AG04449 (cell line): ENCODE results near the gene NRIP1.

ENCODE experiments used
- CTCF ChIA-PET: fragments of 350-600 bp; formaldehyde crosslinking; extraction: SDS; loops from one replicate; lab custom pipeline; 2021; ENCODE audit warnings: antibody characterized with exemption; lab: Yijun Ruan, JAX
- POLR2A ChIA-PET: fragments of 400-600, 350-600 bp; formaldehyde crosslinking; extraction: SDS; loops from one replicate; lab custom pipeline; 2020; ENCODE audit warnings: antibody characterized with exemption, inconsistent platforms; lab: Yijun Ruan, JAX
- DNase-seq: peaks from one replicate; pipeline ENCODE4 v3.0.0-alpha.2; 2010; ENCODE audit warnings: low read depth, low spot score
- H3K4me3 ChIP-seq: 2 replicates; pipeline ENCODE4 v1.5.1; 2011; ENCODE audit warnings: low read depth, mild to moderate bottlenecking, control low read depth, low read length
- CTCF ChIP-seq: IDR thresholded peaks from one replicate; pipeline ENCODE4 v1.5.1; 2011; ENCODE audit warnings: mild to moderate bottlenecking, moderate library complexity, low read length, control low read depth, inconsistent platforms; ENCODE audit not compliant: insufficient read depth; ENCODE audit errors: missing control alignments

The NRIP1 gene

GRCh38 chr21:15004721-15005370 is 60.0 kb downstream of the NRIP1 start:
- ChIA-PET CTCF (interaction anchor here (3.3 kb wide), 1 partner anchor 140 kb away, joined by 11 read pairs; no protein-coding TSS in a partner anchor), POLR2A (interaction anchor here (0.9 kb wide), 1 partner anchor 60 kb away, joined by 4 read pairs; no protein-coding TSS in a partner anchor)
- H3K4me3 ChIP-seq: no peak overlapping the region
- no peak for DNase-seq
- no peak for TF ChIP-seq CTCF

GRCh38 chr21:15003463-15004135 is 61.2 kb downstream of the NRIP1 start:
- ChIA-PET POLR2A (no interaction called here), CTCF (interaction anchor here (0.8 kb wide), 2 partner anchors 9 to 26 kb away, joined by 3 read pairs; no protein-coding TSS in a partner anchor)
- no peak for TF ChIP-seq CTCF
- H3K4me3 ChIP-seq: no peak overlapping the region
- no peak for DNase-seq

- H3K4me3 ChIP-seq: no peak overlapping the region
- TF ChIP-seq CTCF: no peak
- ChIA-PET POLR2A (interaction anchor here (0.6 kb wide), 1 partner anchor 480 kb away, joined by 3 read pairs; no protein-coding TSS in a partner anchor), CTCF (no interaction called here)
- DNase-seq: no peak
Measured at GRCh38 chr21:15001857-15002606, 62.8 kb downstream of the NRIP1 start.

GRCh38 chr21:15001113-15001512 is 63.7 kb downstream of the NRIP1 start:
- DNase-seq: no peak
- TF ChIP-seq CTCF: no peak
- POLR2A ChIA-PET: interaction anchor here (0.6 kb wide), 1 partner anchor 481 kb away, joined by 3 read pairs; no protein-coding TSS in a partner anchor

GRCh38 chr21:15000081-15000480 is 64.7 kb downstream of the NRIP1 start:
- ChIA-PET CTCF (interaction anchor here (2.2 kb wide), 1 partner anchor 13 kb away, joined by 5 read pairs; no protein-coding TSS in a partner anchor), POLR2A (interaction anchor here (1.0 kb wide), 1 partner anchor 22 kb away, joined by 3 read pairs; no protein-coding TSS in a partner anchor)
- DNase-seq: no peak
- H3K4me3 ChIP-seq: no peak overlapping the region
- no peak for TF ChIP-seq CTCF

More at GRCh38 chr21:15001113-15001512, 63.7 kb downstream of the NRIP1 start:
- CTCF ChIA-PET: interaction anchor here (0.6 kb wide), 1 partner anchor 332 kb away, joined by 3 read pairs; no protein-coding TSS in a partner anchor
- H3K4me3 ChIP-seq: no peak overlapping the region

- no peak for TF ChIP-seq CTCF
- no peak overlapping the region for H3K4me3 ChIP-seq
- ChIA-PET POLR2A (no interaction called here), CTCF (interaction anchor here (0.7 to 2.2 kb wide), 2 partner anchors 11 to 21 kb away, joined by 3 to 5 read pairs; no protein-coding TSS in a partner anchor)
- DNase-seq: no peak
Measured at GRCh38 chr21:14998784-14999183, 66.0 kb downstream of the NRIP1 start.
